Fibroblast of skin of right biceps (primary cell): ENCODE results near the gene CA9.

ENCODE experiments used
- DNase-seq: peaks from one replicate; pipeline ENCODE4 v3.0.0-alpha.2; 2013

The CA9 gene

DNA sequence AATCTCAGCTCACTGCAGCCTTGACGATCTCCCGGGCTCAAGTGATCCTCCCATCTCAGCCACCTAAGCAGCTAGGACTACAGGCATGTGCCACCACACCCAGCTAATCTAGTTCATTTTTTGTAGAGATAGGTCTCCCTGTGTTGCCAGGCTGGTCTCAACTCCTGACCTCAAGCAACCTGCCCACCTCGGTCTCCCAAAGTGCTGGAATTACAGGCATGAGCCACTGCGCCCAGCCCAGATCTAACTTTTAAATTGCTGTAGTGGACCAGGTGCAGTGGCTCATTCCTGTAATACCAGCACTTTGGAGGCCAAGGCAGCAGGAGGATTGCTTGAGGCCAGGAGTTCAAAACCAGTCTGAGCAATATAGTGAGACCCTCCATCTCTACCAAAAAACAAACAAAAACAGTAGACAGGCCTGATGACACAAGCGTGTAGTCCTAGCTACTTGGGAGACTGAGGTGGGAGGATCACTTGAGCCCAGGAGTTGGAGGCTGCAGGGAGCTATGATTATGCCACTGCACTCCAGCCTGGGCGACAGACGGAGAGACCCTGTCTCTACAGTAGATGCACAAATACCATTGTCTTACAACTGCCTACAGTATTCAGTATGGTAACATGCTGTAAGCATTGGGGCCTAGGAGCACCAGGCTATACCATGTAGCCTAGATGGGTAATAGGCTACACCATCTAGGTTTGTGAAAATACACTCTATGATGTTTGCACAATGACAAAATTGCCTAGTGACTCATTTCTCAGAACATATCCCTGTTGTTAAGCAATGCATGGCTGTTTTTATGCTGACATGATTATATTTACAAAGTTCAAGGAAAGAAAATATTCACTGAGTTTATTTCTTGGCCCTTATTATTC lies 21.5 kb upstream of the CA9 start:
- DNase-seq, result peak; percentile 37

DNA sequence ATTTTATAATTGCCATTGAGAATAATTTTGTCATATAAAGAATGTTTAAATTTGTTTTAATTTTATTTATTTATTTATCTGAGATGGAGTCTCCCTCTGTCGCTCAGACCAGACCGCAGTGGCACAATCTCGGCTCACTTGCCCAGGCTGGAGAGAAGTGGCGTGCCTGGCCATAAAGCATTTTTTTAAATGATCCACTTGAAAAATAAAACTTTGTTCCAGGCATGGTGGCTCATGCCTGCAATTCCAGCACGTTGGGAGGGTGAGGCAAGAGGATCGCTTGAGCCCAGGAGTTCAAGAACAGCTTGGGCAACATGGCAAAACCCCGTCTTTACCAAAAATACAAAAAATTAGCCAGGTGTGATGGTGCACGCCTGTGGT lies 20.9 kb upstream of the CA9 start:
- no peak for DNase-seq

GRCh38 chr9:35653611-35654010 lies 20.1 kb upstream of the CA9 start:
- no peak for DNase-seq

GRCh38 chr9:35656348-35656747 lies 17.4 kb upstream of the CA9 start:
- no peak for DNase-seq

GRCh38 chr9:35656831-35657545 lies 16.7 kb upstream of the CA9 start:
- DNase-seq, result no peak

DNA sequence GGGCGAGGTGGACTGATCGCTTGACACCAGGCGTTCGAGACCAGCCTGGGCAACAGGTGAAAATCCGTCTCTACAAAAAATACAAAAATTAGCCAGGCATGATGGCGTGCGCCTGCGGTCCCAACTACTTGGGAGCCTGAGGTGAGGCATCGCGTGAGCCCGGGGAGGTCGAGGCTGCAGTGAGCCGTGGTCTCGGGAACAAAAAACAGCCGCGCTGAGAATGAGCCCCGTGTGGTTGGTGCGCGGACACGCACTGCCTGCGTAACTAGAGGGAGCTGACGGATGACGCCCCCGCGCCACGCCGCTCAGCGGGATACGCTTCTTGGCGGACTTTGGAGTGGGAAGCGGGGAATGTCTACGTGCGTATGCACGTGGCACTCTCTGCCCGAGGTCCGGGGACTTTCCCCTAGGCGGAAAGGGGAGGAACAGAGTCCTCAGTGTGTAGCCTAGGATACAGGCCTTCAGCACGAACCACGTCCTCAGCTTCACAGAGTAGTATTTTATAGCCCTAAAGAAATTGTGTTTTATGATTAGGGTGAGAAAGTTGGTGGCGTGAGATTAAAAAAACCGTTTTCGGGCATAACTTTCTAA lies 16.1 kb upstream of the CA9 start, which contains the start of gene RMRP:
Gene RMRP, minus strand, starts transcription at position 474 of the 591 bp plus-strand sequence.
- DNase-seq, result peak; percentile 100

DNA sequence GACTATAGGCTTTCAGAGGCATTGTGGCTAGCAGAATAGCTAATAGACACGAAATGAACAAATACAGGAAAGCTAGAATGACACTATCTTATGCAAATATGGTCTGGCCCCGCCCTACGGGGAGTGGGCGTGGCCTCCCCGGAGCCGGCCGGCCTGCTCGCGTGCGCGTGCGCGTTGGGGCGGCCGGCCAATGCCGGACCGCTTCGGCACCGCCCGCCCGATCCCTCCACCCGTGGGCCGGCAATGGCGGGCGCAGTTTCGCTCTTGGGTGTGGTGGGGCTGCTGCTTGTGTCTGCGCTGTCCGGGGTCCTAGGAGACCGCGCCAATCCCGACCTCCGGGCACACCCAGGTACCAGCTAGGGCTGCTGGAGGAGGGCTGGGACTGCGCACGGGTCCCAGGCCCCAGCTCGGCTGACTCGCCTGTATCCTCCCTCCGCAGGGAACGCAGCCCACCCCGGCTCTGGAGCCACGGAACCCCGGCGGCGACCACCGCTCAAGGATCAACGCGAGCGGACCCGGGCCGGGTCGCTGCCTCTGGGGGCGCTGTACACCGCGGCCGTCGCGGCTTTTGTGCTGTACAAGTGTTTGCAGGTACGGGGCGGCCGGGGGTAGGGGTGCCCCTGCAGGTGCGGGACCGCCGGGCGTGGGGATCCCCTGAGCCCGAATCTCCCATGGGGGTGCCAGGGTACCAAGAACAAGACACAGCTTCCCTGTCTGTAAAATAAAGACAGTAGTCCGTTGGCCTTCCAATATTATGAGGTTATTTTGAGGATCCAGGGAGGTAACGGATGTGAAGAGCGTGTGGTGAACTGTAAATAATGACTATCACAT lies 15.4 kb upstream of the CA9 start, which contains the start of gene CCDC107:
Gene CCDC107, plus strand, starts transcription at position 156 of the 831 bp plus-strand sequence. Its CDS starts 88 bp downstream, at position 244.
- peak; percentile 83 for DNase-seq

DNA sequence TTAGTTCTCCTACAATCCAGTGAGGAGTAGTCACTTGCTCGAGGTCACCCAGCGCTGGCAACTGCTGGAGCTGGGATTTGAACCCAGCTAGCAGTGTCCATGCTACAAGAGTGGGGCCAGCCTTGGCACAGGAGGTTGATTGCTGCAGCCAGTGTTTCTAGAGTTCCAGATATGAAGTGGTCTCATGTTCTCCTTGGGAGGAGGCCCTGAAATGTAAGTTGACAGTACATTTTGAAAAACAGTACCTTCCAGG lies 14.8 kb upstream of the CA9 start:
- peak; percentile 53 for DNase-seq

DNA sequence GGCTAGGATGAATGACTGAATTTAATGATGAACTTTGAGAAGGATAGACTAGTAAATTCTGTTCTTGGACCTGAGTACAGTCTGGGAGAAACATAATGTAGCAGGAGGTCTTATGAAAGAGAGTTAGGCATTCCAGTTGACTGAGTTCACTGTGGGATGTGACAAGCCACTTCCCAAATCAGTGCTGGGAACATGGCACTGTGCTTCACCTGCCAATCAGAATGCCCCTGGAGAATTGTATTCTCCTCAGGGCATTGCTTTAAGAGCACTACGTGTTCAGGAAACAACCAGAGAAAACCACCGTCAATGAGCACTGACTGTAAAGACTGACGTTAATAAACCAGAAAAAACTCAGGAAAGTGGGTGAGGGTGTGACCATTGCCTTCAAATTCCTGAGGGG lies 14.4 kb upstream of the CA9 start:
- peak; percentile 54 for DNase-seq

GRCh38 chr9:35660966-35661415 lies 12.7 kb upstream of the CA9 start:
- DNase-seq, result peak; percentile 53

- DNase-seq, result no peak
These were observed 11.9 kb upstream of the CA9 start for GRCh38 chr9:35661756-35662350.

GRCh38 chr9:35662437-35662836 lies 11.3 kb upstream of the CA9 start:
- DNase-seq, result no peak

- DNase-seq, result peak; percentile 82
These were observed 8.9 kb upstream of the CA9 start, which contains the start of gene ARHGEF39 for GRCh38 chr9:35664531-35665470. Gene ARHGEF39, minus strand, starts transcription at chr9:35665195. Its CDS starts 26 bp downstream, at chr9:35665169.

- no peak for DNase-seq
These were observed 8.3 kb upstream of the CA9 start for GRCh38 chr9:35665471-35665818.

GRCh38 chr9:35666045-35666444 lies 7.7 kb upstream of the CA9 start:
- peak; percentile 75 for DNase-seq

DNA sequence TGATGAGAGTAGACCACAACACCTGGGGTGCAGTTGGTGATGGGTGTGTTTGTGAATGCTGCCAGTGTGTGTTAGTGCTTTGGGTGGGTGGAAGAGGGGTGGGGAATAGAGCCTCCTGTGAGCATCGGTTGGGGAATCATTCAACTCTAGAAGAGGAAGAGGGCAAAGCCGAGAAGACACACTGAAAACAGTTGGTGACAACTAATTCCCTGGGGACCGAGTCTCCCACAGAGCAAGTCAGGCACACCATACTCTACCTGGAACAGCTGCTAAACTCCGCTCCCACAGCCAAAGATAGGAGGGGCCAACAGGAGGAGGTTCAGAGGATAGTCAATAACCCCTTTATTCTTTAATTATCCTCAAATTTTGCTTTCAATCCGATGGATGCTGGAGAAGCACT lies 7.2 kb upstream of the CA9 start:
- DNase-seq, result no peak

GRCh38 chr9:35667939-35668338 lies 5.8 kb upstream of the CA9 start:
- no peak for DNase-seq

GRCh38 chr9:35669331-35670145 lies 4.2 kb upstream of the CA9 start:
- no peak for DNase-seq

DNA sequence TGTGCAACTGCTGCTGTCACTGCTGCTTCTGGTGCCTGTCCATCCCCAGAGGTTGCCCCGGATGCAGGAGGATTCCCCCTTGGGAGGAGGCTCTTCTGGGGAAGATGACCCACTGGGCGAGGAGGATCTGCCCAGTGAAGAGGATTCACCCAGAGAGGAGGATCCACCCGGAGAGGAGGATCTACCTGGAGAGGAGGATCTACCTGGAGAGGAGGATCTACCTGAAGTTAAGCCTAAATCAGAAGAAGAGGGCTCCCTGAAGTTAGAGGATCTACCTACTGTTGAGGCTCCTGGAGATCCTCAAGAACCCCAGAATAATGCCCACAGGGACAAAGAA lies 265 bp downstream of the CA9 start:
- no peak for DNase-seq

DNA sequence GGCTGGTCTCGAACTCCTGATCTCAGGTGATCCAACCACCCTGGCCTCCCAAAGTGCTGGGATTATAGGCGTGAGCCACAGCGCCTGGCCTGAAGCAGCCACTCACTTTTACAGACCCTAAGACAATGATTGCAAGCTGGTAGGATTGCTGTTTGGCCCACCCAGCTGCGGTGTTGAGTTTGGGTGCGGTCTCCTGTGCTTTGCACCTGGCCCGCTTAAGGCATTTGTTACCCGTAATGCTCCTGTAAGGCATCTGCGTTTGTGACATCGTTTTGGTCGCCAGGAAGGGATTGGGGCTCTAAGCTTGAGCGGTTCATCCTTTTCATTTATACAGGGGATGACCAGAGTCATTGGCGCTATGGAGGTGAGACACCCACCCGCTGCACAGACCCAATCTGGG lies 1.5 kb downstream of the CA9 start:
- DNase-seq, result no peak
